ENCODE results near the gene HDDC2.

HDDC2 gene

GRCh38 chr6:125231574-125232343 lies 70.0 kb downstream of the HDDC2 start:
- no peak for DNase-seq

- DNase-seq: no peak
Measured at GRCh38 chr6:125231133-125231532, 70.6 kb downstream of the HDDC2 start.

DNA sequence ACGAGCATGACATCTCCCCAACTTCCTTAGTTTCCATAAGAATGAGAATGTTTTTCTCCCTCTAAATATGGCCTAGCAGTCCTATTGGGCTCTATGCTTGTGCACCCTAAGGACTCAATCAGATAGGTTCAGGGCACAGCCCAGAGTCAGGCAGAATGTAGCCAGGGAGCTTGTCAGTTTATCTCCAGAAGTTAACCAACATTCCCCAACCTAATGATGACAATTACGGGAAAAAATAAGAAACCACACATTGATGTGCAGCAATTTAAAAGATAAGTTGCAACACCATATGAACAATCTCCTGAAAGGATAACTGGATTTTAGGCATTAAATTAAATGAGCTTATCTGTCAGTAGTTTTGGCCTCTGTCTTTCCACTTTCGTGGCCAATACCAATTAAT lies 71.1 kb downstream of the HDDC2 start:
- no peak for DNase-seq

DNA sequence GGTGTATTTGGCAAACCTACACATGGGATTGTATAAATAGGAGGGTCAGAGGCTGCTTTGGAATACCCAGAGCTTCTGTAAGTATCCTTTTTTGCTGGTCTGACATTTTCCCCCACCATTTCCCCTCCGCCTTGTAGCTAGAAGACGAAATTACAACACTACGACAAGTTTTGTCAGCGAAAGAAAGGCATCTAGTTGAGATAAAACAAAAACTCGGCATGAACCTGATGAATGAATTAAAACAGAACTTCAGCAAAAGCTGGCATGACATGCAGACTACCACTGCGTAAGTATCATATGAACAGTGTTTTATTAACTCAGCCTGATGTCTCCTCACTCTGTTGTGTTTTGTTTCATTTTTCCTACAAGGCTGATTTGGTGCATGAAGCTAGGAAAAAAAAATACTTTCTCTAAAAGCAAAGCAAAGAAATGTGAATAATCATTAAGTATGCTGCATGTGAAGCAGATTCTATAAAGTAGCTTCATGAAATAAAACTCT lies 72.7 kb downstream of the HDDC2 start:
- no peak for DNase-seq

DNA sequence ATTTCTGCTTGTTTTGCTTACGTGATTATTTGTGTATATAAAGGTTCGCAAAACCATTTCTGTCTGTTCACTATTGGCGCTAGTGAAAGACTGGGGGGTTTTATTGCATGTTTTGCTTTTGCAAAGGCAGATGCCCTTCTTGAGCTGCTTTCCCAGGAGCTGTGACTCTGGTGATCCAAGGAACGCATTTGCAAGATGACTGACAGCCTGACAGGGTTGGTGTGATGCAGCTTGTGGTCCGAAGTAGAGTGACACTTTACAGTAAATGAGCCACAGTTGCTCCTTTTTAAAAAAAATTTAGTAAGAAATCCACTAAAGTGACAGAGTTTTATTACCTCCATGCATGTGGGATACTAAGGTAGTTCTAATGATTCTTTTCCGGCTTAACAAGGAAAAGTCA lies 74.5 kb downstream of the HDDC2 start:
- no peak for DNase-seq
